HepG2 (cell line): Measurements from ENCODE around the gene NUBP1. TPM values are rescaled to one million over a fixed set of nuclear protein-coding genes. Genes with fewer than 3 reads are reported as not detected.
A peak's percentile ranks its signal among the peaks of the same experiment; 100 is the strongest.

Source experiments
- ARNT ChIP-seq: fragments of 450-650 bp; IDR thresholded peaks from 2 replicates; pipeline ENCODE4 v1.6.1; 2017
- HNRNPK ChIP-seq: fragments of 200-400 bp; formaldehyde crosslinking; IDR thresholded peaks from 2 replicates; pipeline ENCODE4 v1.6.1; 2018; ENCODE audit warnings: low read length, low read depth, moderate library complexity, mild to moderate bottlenecking; ENCODE audit not compliant: poor library complexity, severe bottlenecking
- HOXA9 ChIP-seq: sonication (generic); formaldehyde crosslinking; IDR thresholded peaks from 2 replicates; pipeline ENCODE4 v1.8.1; 2022; ENCODE audit warnings: missing genetic modification reagents, mild to moderate bottlenecking, moderate library complexity, borderline replicate concordance
- KDM4B ChIP-seq: sonication (generic); formaldehyde crosslinking; IDR thresholded peaks from 2 replicates; pipeline ENCODE4 v1.4.0; 2020; ENCODE audit warnings: missing genetic modification reagents
- MXD1 ChIP-seq: sonication (generic); formaldehyde crosslinking; IDR thresholded peaks from 2 replicates; pipeline ENCODE4 v1.4.0; 2020; ENCODE audit warnings: mild to moderate bottlenecking, missing genetic modification reagents
- NFYC ChIP-seq: IDR thresholded peaks from 2 replicates; pipeline ENCODE4 v1.6.1; 2016; ENCODE audit warnings: missing genetic modification reagents, missing compliant biosample characterization
- SYNCRIP ChIP-seq: fragments of 200-400 bp; formaldehyde crosslinking; IDR thresholded peaks from 2 replicates; pipeline ENCODE4 v1.6.1; 2018; ENCODE audit warnings: mild to moderate bottlenecking, low read depth, low read length; ENCODE audit not compliant: insufficient read depth
- TARDBP ChIP-seq: sonication (generic); formaldehyde crosslinking; IDR thresholded peaks from 2 replicates; pipeline ENCODE4 v1.8.0; 2022; ENCODE audit warnings: mild to moderate bottlenecking, missing genetic modification reagents
- TGIF2 ChIP-seq: IDR thresholded peaks from 2 replicates; pipeline ENCODE4 v1.6.1; 2016; ENCODE audit warnings: control low read depth, missing compliant biosample characterization
- TRAFD1 ChIP-seq: sonication (generic); formaldehyde crosslinking; IDR thresholded peaks from 2 replicates; pipeline ENCODE4 v1.5.1; 2020; ENCODE audit warnings: missing genetic modification reagents, mild to moderate bottlenecking, borderline replicate concordance
- ZBTB33 ChIP-seq: sonication (generic); formaldehyde crosslinking; IDR thresholded peaks from 2 replicates; pipeline ENCODE4 v1.4.0; 2020; ENCODE audit warnings: missing genetic modification reagents
- ZBTB44 ChIP-seq: sonication (generic); formaldehyde crosslinking; IDR thresholded peaks from 2 replicates; pipeline ENCODE4 v1.4.0; 2020; ENCODE audit warnings: missing genetic modification reagents
- ZNF253 ChIP-seq: sonication (generic); formaldehyde crosslinking; IDR thresholded peaks from 2 replicates; pipeline ENCODE4 v1.8.0; 2022; ENCODE audit warnings: mild to moderate bottlenecking, missing genetic modification reagents, borderline replicate concordance
- ZNF263 ChIP-seq: sonication (generic); formaldehyde crosslinking; IDR thresholded peaks from 2 replicates; pipeline ENCODE4 v1.4.0; 2020; ENCODE audit warnings: missing genetic modification reagents
- ZNF317 ChIP-seq: sonication (generic); formaldehyde crosslinking; IDR thresholded peaks from 2 replicates; pipeline ENCODE4 v1.5.0; 2020; ENCODE audit warnings: mild to moderate bottlenecking, missing genetic modification reagents
- ZNF451 ChIP-seq: sonication (generic); formaldehyde crosslinking; IDR thresholded peaks from 2 replicates; pipeline ENCODE4 v1.5.0; 2020; ENCODE audit warnings: mild to moderate bottlenecking, missing genetic modification reagents
- ZNF549 ChIP-seq: sonication (generic); formaldehyde crosslinking; IDR thresholded peaks from 2 replicates; pipeline ENCODE4 v1.5.0; 2020; ENCODE audit warnings: missing genetic modification reagents
- ZNF740 ChIP-seq: sonication (generic); formaldehyde crosslinking; IDR thresholded peaks from 2 replicates; pipeline ENCODE4 v1.4.0; 2020; ENCODE audit warnings: missing genetic modification reagents
- ZNF780A ChIP-seq: sonication (generic); formaldehyde crosslinking; IDR thresholded peaks from 2 replicates; pipeline ENCODE4 v1.8.0; 2022; ENCODE audit warnings: mild to moderate bottlenecking, missing genetic modification reagents, moderate library complexity
- ZNF800 ChIP-seq: sonication (generic); formaldehyde crosslinking; IDR thresholded peaks from 2 replicates; pipeline ENCODE4 v1.4.0; 2020; ENCODE audit warnings: missing genetic modification reagents
- ZSCAN30 ChIP-seq: sonication (generic); formaldehyde crosslinking; IDR thresholded peaks from 2 replicates; pipeline ENCODE4 v1.5.0; 2020; ENCODE audit warnings: mild to moderate bottlenecking, missing genetic modification reagents
- polyA plus RNA-seq, 8 experiments: library from polyadenylated mRNA; depleted of rRNA in 3 of 8; stranded (reverse) in 7 of 8; unstranded in 1 of 8; fragments of >200 nt; fragmentation: Illumina TruSeq in 4 of 8; extraction: Trizol in 4 of 8; gene quantifications; 2 replicates each; pipeline versions ENCODE4 v1.2.1 to v1.2.3, GENCODE V29; 2011 to 2016; ENCODE audit warnings: low read depth in 4 of 8, missing spikeins in 1 of 8, mixed read lengths in 1 of 8; ENCODE audit not compliant: insufficient read depth in 1 of 8
- total RNA-seq, 5 experiments: library from RNA; depleted of rRNA; stranded (reverse); fragments of >200 nt; fragmentation: Illumina TruSeq; extraction: Trizol; gene quantifications; 2 replicates each; pipeline ENCODE4 v1.2.3, GENCODE V29; 2016; ENCODE audit warnings: low read depth in 1 of 5

NUBP1 gene
- total and polyA plus RNA-seq, 2 of the 13 experiments (the other 11 are each of a cell fraction or from before 2014, with no cell fraction given) = 53.5 to 70.4 TPM

GRCh38 chr16:10728003-10728887, 15.4 kb upstream of the NUBP1 start (continued):
- TF ChIP-seq ZNF800 (CRISPR knock-in tag) (peak; percentile 59; the same call in 1 of the 2 replicates), TRAFD1 (CRISPR knock-in tag) (peak; percentile 67; the same call in 1 of the 2 replicates), NFYC (no peak), ZNF263 (CRISPR knock-in tag) (peak; percentile 64; the same call in 1 of the 2 replicates), ZNF549 (CRISPR knock-in tag) (no peak), KDM4B (CRISPR knock-in tag) (peak; percentile 42; the same call in 1 of the 2 replicates), ZBTB33 (CRISPR knock-in tag) (0 out of 2 replicates have a peak, but pooled peaks have one; percentile 40), ZNF317 (no peak), TARDBP (peak; percentile 86), MXD1 (CRISPR knock-in tag) (no peak), SYNCRIP (no peak), ARNT (no peak), ZSCAN30 (CRISPR knock-in tag) (no peak), ZNF780A (CRISPR knock-in tag) (no peak), HOXA9 (CRISPR knock-in tag) (no peak), ZBTB44 (CRISPR knock-in tag) (no peak), TGIF2 (CRISPR knock-in tag) (no peak), ZNF253 (CRISPR knock-in tag) (no peak), ZNF451 (CRISPR knock-in tag) (peak; percentile 86; the same call in 1 of the 2 replicates), ZNF740 (CRISPR knock-in tag) (peak; percentile 95), HNRNPK (no peak)
